ENCODE measurements around the gene KCNN3.

DNA sequence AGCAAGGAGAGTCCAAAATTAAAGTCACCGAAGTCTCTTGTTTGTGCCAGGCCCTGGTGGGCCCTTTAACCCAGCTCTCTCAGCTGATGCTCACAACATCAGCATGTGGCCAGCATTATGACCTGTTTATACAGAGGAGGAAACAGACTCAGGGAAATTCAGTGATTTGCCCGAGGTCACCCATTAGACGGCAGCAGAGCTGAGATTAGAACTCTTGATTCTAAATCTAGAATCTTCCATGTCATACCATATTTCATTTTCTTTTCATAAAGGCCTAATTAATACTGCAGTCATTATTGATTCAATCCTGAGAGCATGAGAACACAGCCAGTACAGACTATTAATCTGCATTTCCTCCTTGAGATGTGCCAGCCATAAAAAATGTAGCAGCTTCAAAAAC is 63.7 kb downstream of the KCNN3 start:
- no peak for TF ChIP-seq EZH2 (IDR thresholded peaks at IDR 0.05; ENCODE audit: low read length, unreplicated experiment)
- TF ChIP-seq, protein P1, sequence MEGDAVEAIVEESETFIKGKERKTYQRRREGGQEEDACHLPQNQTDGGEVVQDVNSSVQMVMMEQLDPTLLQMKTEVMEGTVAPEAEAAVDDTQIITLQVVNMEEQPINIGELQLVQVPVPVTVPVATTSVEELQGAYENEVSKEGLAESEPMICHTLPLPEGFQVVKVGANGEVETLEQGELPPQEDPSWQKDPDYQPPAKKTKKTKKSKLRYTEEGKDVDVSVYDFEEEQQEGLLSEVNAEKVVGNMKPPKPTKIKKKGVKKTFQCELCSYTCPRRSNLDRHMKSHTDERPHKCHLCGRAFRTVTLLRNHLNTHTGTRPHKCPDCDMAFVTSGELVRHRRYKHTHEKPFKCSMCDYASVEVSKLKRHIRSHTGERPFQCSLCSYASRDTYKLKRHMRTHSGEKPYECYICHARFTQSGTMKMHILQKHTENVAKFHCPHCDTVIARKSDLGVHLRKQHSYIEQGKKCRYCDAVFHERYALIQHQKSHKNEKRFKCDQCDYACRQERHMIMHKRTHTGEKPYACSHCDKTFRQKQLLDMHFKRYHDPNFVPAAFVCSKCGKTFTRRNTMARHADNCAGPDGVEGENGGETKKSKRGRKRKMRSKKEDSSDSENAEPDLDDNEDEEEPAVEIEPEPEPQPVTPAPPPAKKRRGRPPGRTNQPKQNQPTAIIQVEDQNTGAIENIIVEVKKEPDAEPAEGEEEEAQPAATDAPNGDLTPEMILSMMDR (conservative IDR thresholded peaks at IDR 0.05; ENCODE audit: low read depth, low read length) = no peak
- no peak for TF ChIP-seq EZH2phosphoT487 (IDR thresholded peaks at IDR 0.05; ENCODE audit: borderline replicate concordance, low read length)
